GM12872 (cell line): ENCODE measurements around the gene PARVG.

ENCODE experiments used
- CTCF ChIP-seq: IDR thresholded peaks from 3 replicates; pipeline ENCODE4 v1.5.1; 2011; ENCODE audit warnings: low read depth, mild to moderate bottlenecking, low read length, moderate library complexity; ENCODE audit not compliant: insufficient read depth

The PARVG gene

GRCh38 chr22:44180706-44181032 lies at the start of gene PARVG:
PARVG (plus strand) TSS chr22:44180925; CDS start chr22:44183330, 2,405 bp downstream.
- TF ChIP-seq CTCF: no peak

- TF ChIP-seq CTCF: no peak
These were observed 49.3 kb upstream of the PARVG start for GRCh38 chr22:44131412-44131811.

GRCh38 chr22:44131989-44132685 lies 48.6 kb upstream of the PARVG start:
- no peak for TF ChIP-seq CTCF

GRCh38 chr22:44132724-44133123 lies 48.0 kb upstream of the PARVG start:
- no peak for TF ChIP-seq CTCF

GRCh38 chr22:44133161-44133560 lies 47.6 kb upstream of the PARVG start:
- no peak for TF ChIP-seq CTCF

GRCh38 chr22:44133901-44134571 lies 46.7 kb upstream of the PARVG start:
- no peak for TF ChIP-seq CTCF

GRCh38 chr22:44136112-44136511 lies 44.6 kb upstream of the PARVG start:
- TF ChIP-seq CTCF: no peak
